Thymus (tissue), 14 donors: ENCODE measurements around the gene TMEM127. TPM values are rescaled to one million over a fixed set of nuclear protein-coding genes. Genes with fewer than 3 reads are reported as not detected.

Source experiments
- DNase-seq, 9 donors: peaks; one replicate each; pipeline ENCODE4 v3.0.0-alpha.2; 2013; ENCODE audit warnings: low spot score in 9 of 9, low read depth in 6 of 9, missing footprints in 1 of 9
- H3K27ac ChIP-seq, 2 donors: one replicate each; pipeline ENCODE4 v1.5.1; 2013; ENCODE audit warnings: control low read depth in 1 of 2, low read depth in 1 of 2, low read length in 1 of 2, mild to moderate bottlenecking in 1 of 2, moderate library complexity in 1 of 2
- H3K27me3 ChIP-seq, 2 donors: one replicate each; pipeline ENCODE4 v1.5.1; 2013; ENCODE audit warnings: low read length in 1 of 2; ENCODE audit not compliant: control insufficient read depth in 2 of 2, insufficient read depth in 1 of 2
- H3K36me3 ChIP-seq, 2 donors: one replicate each; pipeline ENCODE4 v1.5.1; 2013; ENCODE audit warnings: low read length in 1 of 2, mild to moderate bottlenecking in 1 of 2, moderate library complexity in 1 of 2; ENCODE audit not compliant: control insufficient read depth in 2 of 2, insufficient read depth in 2 of 2
- H3K4me1 ChIP-seq, 2 donors: one replicate each; pipeline ENCODE4 v1.5.1; 2013; ENCODE audit warnings: low read length in 2 of 2; ENCODE audit not compliant: control insufficient read depth in 2 of 2, insufficient read depth in 2 of 2
- H3K4me3 ChIP-seq, 2 donors: one replicate each; pipeline ENCODE4 v1.5.1; 2013; ENCODE audit warnings: low read length in 2 of 2, control low read depth in 1 of 2, mild to moderate bottlenecking in 1 of 2
- H3K9me3 ChIP-seq, 2 donors: one replicate each; pipeline ENCODE4 v1.5.1; 2013; ENCODE audit warnings: low read length in 1 of 2, mild to moderate bottlenecking in 1 of 2; ENCODE audit not compliant: control insufficient read depth in 2 of 2, insufficient read depth in 1 of 2
- WGBS: extraction: QIAGEN DNeasy Blood & Tissue Kit; methylation state at CpG from one replicate; pipeline ENCODE4 v1.1.7; 2013; 5-methylcytosine and 5-hydroxymethylcytosine counted together
- long read RNA-seq, 10 donors: transcript quantifications; one replicate each; lab custom pipeline, GENCODE V29; 2026
- polyA plus RNA-seq: library from polyadenylated mRNA; stranded (reverse); fragments of 200-250 nt; gene quantifications from one replicate; pipeline ENCODE4 v1.2.3, GENCODE V29; 2013
- total RNA-seq: library from RNA; stranded (reverse); fragments of 120-200 nt; gene quantifications from one replicate; pipeline ENCODE4 v1.2.4, GENCODE V29; 2013
- donor health status: healthy.

TMEM127 gene
- total RNA-seq (6.9 TPM), polyA plus RNA-seq (13.7 TPM)
- long read RNA-seq, donor 1: 0 reads
- long read RNA-seq, donor 2, full-length matches to known transcripts: 21 of 35 reads
- long read RNA-seq, donor 2, partial matches to known transcripts: 14 of 35 reads
- long read RNA-seq, donor 2, other reads (novel, unspliced or antisense): 0 of 35 reads
- long read RNA-seq, donor 3, full-length matches to known transcripts: 5 of 5 reads
- long read RNA-seq, donor 3, partial matches to known transcripts: 0 of 5 reads
- long read RNA-seq, donor 3, other reads (novel, unspliced or antisense): 0 of 5 reads
- long read RNA-seq, donor 4, full-length matches to known transcripts: 4 of 4 reads
- long read RNA-seq, donor 4, partial matches to known transcripts: 0 of 4 reads
- long read RNA-seq, donor 4, other reads (novel, unspliced or antisense): 0 of 4 reads
- long read RNA-seq, donor 5, full-length matches to known transcripts: 13 of 13 reads
- long read RNA-seq, donor 5, partial matches to known transcripts: 0 of 13 reads
- long read RNA-seq, donor 5, other reads (novel, unspliced or antisense): 0 of 13 reads
- long read RNA-seq, donor 6, full-length matches to known transcripts: 10 of 82 reads
- long read RNA-seq, donor 6, partial matches to known transcripts: 72 of 82 reads
- long read RNA-seq, donor 6, other reads (novel, unspliced or antisense): 0 of 82 reads
- long read RNA-seq, donor 7, full-length matches to known transcripts: 3 of 8 reads
- long read RNA-seq, donor 7, partial matches to known transcripts: 5 of 8 reads
- long read RNA-seq, donor 7, other reads (novel, unspliced or antisense): 0 of 8 reads
- long read RNA-seq, donor 8, full-length matches to known transcripts: 2 of 2 reads
- long read RNA-seq, donor 8, partial matches to known transcripts: 0 of 2 reads
- long read RNA-seq, donor 8, other reads (novel, unspliced or antisense): 0 of 2 reads
- long read RNA-seq, donor 9, full-length matches to known transcripts: 1 of 7 reads
- long read RNA-seq, donor 9, partial matches to known transcripts: 6 of 7 reads
- long read RNA-seq, donor 9, other reads (novel, unspliced or antisense): 0 of 7 reads
- long read RNA-seq, donor 10, full-length matches to known transcripts: 5 of 16 reads
- long read RNA-seq, donor 10, partial matches to known transcripts: 11 of 16 reads
- long read RNA-seq, donor 10, other reads (novel, unspliced or antisense): 0 of 16 reads

- H3K4me1 ChIP-seq: peaks cover 19 to 31% of the 10 kb centered on the region in 2 donors
- H3K4me3 ChIP-seq: peak within 1 kb of the TSS; percentile 83 to 90
- peak; percentile 85 to 98 (median 96) for DNase-seq
- H3K27me3 ChIP-seq: no peaks in the 10 kb centered on the region
- H3K36me3 ChIP-seq: peaks cover 36 to 48% of the 10 kb centered on the region in 2 donors
- peak within 1 kb of the TSS; percentile 73 to 91 for H3K27ac ChIP-seq
- no peaks in the 10 kb centered on the region for H3K9me3 ChIP-seq
- WGBS: under 1% methylated on average over 81 of the region's 81 CpGs
Observed at GRCh38 chr2:96265840-96266679, at the start of gene TMEM127, which contains the start of gene CIAO1. Gene TMEM127, minus strand, starts transcription at chr2:96265997. Its CDS starts 616 bp downstream, at chr2:96265381. Gene CIAO1, plus strand, starts transcription at chr2:96266225. Its CDS starts 126 bp downstream, at chr2:96266351.

GRCh38 chr2:96315005-96315399, 49.2 kb upstream of the TMEM127 start:
- H3K36me3 ChIP-seq: no peaks in the 10 kb centered on the region
- no peak overlapping the region for H3K27ac ChIP-seq
- peaks cover 11 to 17% of the 10 kb centered on the region in 2 donors for H3K4me1 ChIP-seq
- no peaks in the 10 kb centered on the region for H3K27me3 ChIP-seq
- no peak overlapping the region for H3K4me3 ChIP-seq
- no peak for DNase-seq
- H3K9me3 ChIP-seq: no peaks in the 10 kb centered on the region
- WGBS: 93% methylated on average over 3 of the region's 3 CpGs

- no peak for DNase-seq
- Histone ChIP-seq H3K27me3 (no peaks in the 10 kb centered on the region), H3K4me3 (no peak overlapping the region), H3K9me3 (no peaks in the 10 kb centered on the region), H3K4me1 (peaks cover 13 to 17% of the 10 kb centered on the region in 2 donors), H3K27ac (no peak overlapping the region), H3K36me3 (peaks cover 1 to 12% of the 10 kb centered on the region in 2 donors)
- 96% methylated on average over 5 of the region's 5 CpGs for WGBS
Observed at GRCh38 chr2:96308248-96308647, 42.5 kb upstream of the TMEM127 start.

- Histone ChIP-seq H3K27me3 (no peaks in the 10 kb centered on the region), H3K36me3 (peaks cover 20 to 31% of the 10 kb centered on the region in 2 donors), H3K9me3 (no peaks in the 10 kb centered on the region), H3K27ac (peak overlapping the region in 1 of 2 donors; percentile 95), H3K4me3 (peak overlapping the region in 1 of 2 donors; percentile 91), H3K4me1 (peaks cover 15 to 21% of the 10 kb centered on the region in 2 donors)
- WGBS: 95% methylated on average over 3 of the region's 3 CpGs
- no peak for DNase-seq
Observed at GRCh38 chr2:96306370-96306769, 40.6 kb upstream of the TMEM127 start.

GRCh38 chr2:96305979-96306308, 40.1 kb upstream of the TMEM127 start:
- no peak for DNase-seq
- H3K9me3 ChIP-seq: no peaks in the 10 kb centered on the region
- peak overlapping the region; percentile 78 to 91 for H3K4me3 ChIP-seq
- no peaks in the 10 kb centered on the region for H3K27me3 ChIP-seq
- H3K27ac ChIP-seq: peak overlapping the region; percentile 90 to 95
- H3K4me1 ChIP-seq: peaks cover 15 to 21% of the 10 kb centered on the region in 2 donors
- WGBS: 39% methylated on average over 9 of the region's 9 CpGs
- peaks cover 24 to 35% of the 10 kb centered on the region in 2 donors for H3K36me3 ChIP-seq

GRCh38 chr2:96305091-96305978, 39.5 kb upstream of the TMEM127 start, which contains the start of gene SNRNP200:
Gene SNRNP200, minus strand, starts transcription at chr2:96305546. Its CDS starts 109 bp downstream, at chr2:96305437.
- Histone ChIP-seq H3K27me3 (no peaks in the 10 kb centered on the region), H3K27ac (peak within 1 kb of the TSS; percentile 90 to 95), H3K9me3 (no peaks in the 10 kb centered on the region), H3K36me3 (peaks cover 26 to 41% of the 10 kb centered on the region in 2 donors), H3K4me1 (peaks cover 15 to 21% of the 10 kb centered on the region in 2 donors), H3K4me3 (peak within 1 kb of the TSS; percentile 78 to 91)
- under 1% methylated on average over 61 of the region's 61 CpGs for WGBS
- peak in 8 of 9 donors; percentile 73 to 94 (median 86) for DNase-seq

GRCh38 chr2:96304606-96305005, 38.8 kb upstream of the TMEM127 start:
- Histone ChIP-seq H3K9me3 (no peaks in the 10 kb centered on the region), H3K4me3 (peak overlapping the region; percentile 78 to 91), H3K4me1 (peaks cover 15 to 21% of the 10 kb centered on the region in 2 donors), H3K27ac (peak overlapping the region; percentile 37 to 95), H3K36me3 (peaks cover 31 to 48% of the 10 kb centered on the region in 2 donors), H3K27me3 (no peaks in the 10 kb centered on the region)
- DNase-seq: no peak
- 80% methylated on average over 11 of the region's 11 CpGs for WGBS
